Dermis blood vessel endothelial cell (primary cell): ENCODE results near the gene WDR36. TPM values are rescaled to one million over a fixed set of nuclear protein-coding genes. Genes with fewer than 3 reads are reported as not detected.

Experiments
- DNase-seq: peaks from one replicate; pipeline ENCODE4 v3.0.0; 2010
- total RNA-seq: library from RNA; depleted of rRNA; stranded (reverse); fragments of >200 nt; gene quantifications from 2 replicates; pipeline ENCODE4 v1.2.3, GENCODE V29; 2014

The WDR36 gene
- total RNA-seq, 1 donor from 2014 or later = 58.4 TPM

GRCh38 chr5:111106320-111106948, 14.3 kb downstream of the WDR36 start:
- no peak for DNase-seq

GRCh38 chr5:111107371-111107770, 15.2 kb downstream of the WDR36 start:
- no peak for DNase-seq

- no peak for DNase-seq
These were observed 19.8 kb downstream of the WDR36 start for GRCh38 chr5:111111956-111112355.

GRCh38 chr5:111113678-111114077, 21.5 kb downstream of the WDR36 start:
- no peak for DNase-seq

GRCh38 chr5:111115229-111115628, 23.1 kb downstream of the WDR36 start:
- DNase-seq = no peak

GRCh38 chr5:111116550-111116949, 24.4 kb downstream of the WDR36 start:
- DNase-seq = no peak

- no peak for DNase-seq
These were observed 25.0 kb downstream of the WDR36 start for GRCh38 chr5:111117136-111117535.

GRCh38 chr5:111119221-111119620, 27.1 kb downstream of the WDR36 start:
- DNase-seq = no peak

GRCh38 chr5:111119856-111120255, 27.7 kb downstream of the WDR36 start:
- DNase-seq = no peak

GRCh38 chr5:111120911-111121310, 28.8 kb downstream of the WDR36 start:
- no peak for DNase-seq

GRCh38 chr5:111121926-111122325, 29.8 kb downstream of the WDR36 start:
- no peak for DNase-seq

GRCh38 chr5:111122398-111122797, 30.2 kb downstream of the WDR36 start:
- no peak for DNase-seq

- DNase-seq = no peak
These were observed 32.6 kb downstream of the WDR36 start for GRCh38 chr5:111124793-111125192.

- no peak for DNase-seq
These were observed 34.7 kb downstream of the WDR36 start for GRCh38 chr5:111126896-111127295.

- peak; percentile 73 for DNase-seq
These were observed 35.5 kb downstream of the WDR36 start for GRCh38 chr5:111127453-111128195.

GRCh38 chr5:111129938-111130337, 37.8 kb downstream of the WDR36 start:
- DNase-seq = no peak

GRCh38 chr5:111131356-111131755, 39.2 kb downstream of the WDR36 start:
- peak; percentile 69 for DNase-seq

- no peak for DNase-seq
These were observed 39.9 kb downstream of the WDR36 start for GRCh38 chr5:111132076-111132475.

- DNase-seq = no peak
These were observed 40.7 kb downstream of the WDR36 start for GRCh38 chr5:111132731-111133435.

- no peak for DNase-seq
These were observed 41.2 kb downstream of the WDR36 start for GRCh38 chr5:111133436-111133751.

- peak; percentile 31 for DNase-seq
These were observed 41.9 kb downstream of the WDR36 start for GRCh38 chr5:111134087-111134486.

- DNase-seq = no peak
These were observed 42.7 kb downstream of the WDR36 start for GRCh38 chr5:111134864-111135263.

GRCh38 chr5:111135363-111135762, 43.2 kb downstream of the WDR36 start:
- no peak for DNase-seq

- no peak for DNase-seq
These were observed 43.8 kb downstream of the WDR36 start for GRCh38 chr5:111135946-111136345.
